PC-3 (cell line): ENCODE measurements around the gene GNL2. TPM values are rescaled to one million over a fixed set of nuclear protein-coding genes. Genes with fewer than 3 reads are reported as not detected.
A peak's percentile ranks its signal among the peaks of the same experiment; 100 is the strongest.

Source experiments
- ATAC-seq: fragments of 200-7000 bp; cut with Tn5 transposase; 2 replicates; pipeline ENCODE4 v1.9.1; 2020; ENCODE audit warnings: mild to moderate bottlenecking, moderate library complexity
- BruUV-seq: library from RNA; stranded (reverse); fragments of 400-500 nt; replicated peaks from 2 replicates; lab custom pipeline; 2021; lab: Mats Ljungman, UMichigan
- CTCF ChIA-PET: fragments of 300-600 bp; sonication (Branson Sonifier 250); formaldehyde crosslinking; loops from one replicate; lab custom pipeline; 2022; ENCODE audit warnings: antibody characterized with exemption; lab: Charles Lee
- POLR2A ChIA-PET: fragments of 300-600 bp; sonication (Branson Sonifier 250); formaldehyde crosslinking; loops from one replicate; lab custom pipeline; 2022; ENCODE audit warnings: antibody characterized with exemption; ENCODE audit not compliant: unreplicated experiment; lab: Charles Lee
- DNase-seq: peaks from one replicate; pipeline ENCODE4 v3.0.0-alpha.2; 2015
- H2AFZ ChIP-seq: fragments of 300-600 bp; sonication (generic); 2 replicates; pipeline ENCODE4 v1.6.0; 2016; ENCODE audit warnings: antibody characterized with exemption, low read length
- H3F3A ChIP-seq: fragments of 300-600 bp; sonication (generic); one replicate; pipeline ENCODE4 v1.6.0; 2017; ENCODE audit warnings: antibody characterized with exemption, low read length, control low read depth, mild to moderate bottlenecking; ENCODE audit not compliant: unreplicated experiment
- H3K27ac ChIP-seq: fragments of 300-600 bp; sonication (generic); 2 replicates; pipeline ENCODE4 v1.5.1; 2016; ENCODE audit warnings: mild to moderate bottlenecking, low read length
- H3K27me3 ChIP-seq: fragments of 300-600 bp; sonication (generic); 2 replicates; pipeline ENCODE4 v1.6.1; 2016; ENCODE audit warnings: low read length, mixed read lengths
- H3K36me3 ChIP-seq: fragments of 300-600 bp; sonication (generic); 2 replicates; pipeline ENCODE4 v1.6.1; 2016; ENCODE audit warnings: low read depth, mixed run types, low read length, mixed read lengths
- H3K4me1 ChIP-seq: fragments of 300-600 bp; sonication (generic); 2 replicates; pipeline ENCODE4 v1.5.1; 2016; ENCODE audit warnings: low read length; ENCODE audit not compliant: insufficient read depth
- H3K4me2 ChIP-seq: fragments of 300-600 bp; sonication (generic); 2 replicates; pipeline ENCODE4 v1.6.0; 2016; ENCODE audit warnings: low read length
- H3K4me3 ChIP-seq: fragments of 300-600 bp; sonication (generic); 2 replicates; pipeline ENCODE4 v1.5.1; 2016; ENCODE audit warnings: mild to moderate bottlenecking, low read length, mixed read lengths
- H3K79me2 ChIP-seq: fragments of 300-600 bp; sonication (generic); 2 replicates; pipeline ENCODE4 v1.6.1; 2017; ENCODE audit warnings: low read length, mixed read lengths
- H3K9ac ChIP-seq: fragments of 300-600 bp; sonication (generic); 2 replicates; pipeline ENCODE4 v1.6.0; 2016; ENCODE audit warnings: mild to moderate bottlenecking, low read length
- H3K9me2 ChIP-seq: fragments of 300-600 bp; sonication (generic); replicated peaks from 2 replicates; pipeline ENCODE4 v1.6.1; 2016; ENCODE audit warnings: mixed run types, low read length, mixed read lengths
- H3K9me3 ChIP-seq: fragments of 300-600 bp; sonication (generic); 2 replicates; pipeline ENCODE4 v1.6.1; 2016; ENCODE audit warnings: low read length, mixed read lengths
- H4K20me1 ChIP-seq: fragments of 300-600 bp; sonication (generic); 2 replicates; pipeline ENCODE4 v1.6.1; 2016; ENCODE audit warnings: low read length, mixed read lengths
- EZH2 ChIP-seq: fragments of 300-600 bp; sonication (generic); IDR thresholded peaks from one replicate; pipeline ENCODE4 v1.6.1; 2017; ENCODE audit warnings: antibody characterized with exemption, mild to moderate bottlenecking, low read length; ENCODE audit not compliant: unreplicated experiment
- EZH2phosphoT487 ChIP-seq: fragments of 300-600 bp; sonication (generic); IDR thresholded peaks from 2 replicates; pipeline ENCODE4 v1.6.1; 2018; ENCODE audit warnings: mild to moderate bottlenecking, antibody characterized with exemption, low read length, borderline replicate concordance
- intact Hi-C: fragments of 100-400 bp; cut with micrococcal nuclease; formaldehyde crosslinking; loops from 2 replicates; pipeline ENCODE4 v1.9.0; 2023
- total RNA-seq: library from RNA; depleted of rRNA; stranded (reverse); fragments of >200 nt; gene quantifications from 2 replicates; pipeline ENCODE4 v1.2.3, GENCODE V29; 2014
- TF ChIP-seq, protein P1 (sequence below): fragments of 300-600 bp; sonication (generic); conservative IDR thresholded peaks from 2 replicates; pipeline ENCODE4 v1.5.1; 2017; ENCODE audit warnings: antibody characterized with exemption, low read depth, mild to moderate bottlenecking, low read length

Gene GNL2
- total RNA-seq, 1 experiment from 2014 or later, result 93.4 TPM

DNA sequence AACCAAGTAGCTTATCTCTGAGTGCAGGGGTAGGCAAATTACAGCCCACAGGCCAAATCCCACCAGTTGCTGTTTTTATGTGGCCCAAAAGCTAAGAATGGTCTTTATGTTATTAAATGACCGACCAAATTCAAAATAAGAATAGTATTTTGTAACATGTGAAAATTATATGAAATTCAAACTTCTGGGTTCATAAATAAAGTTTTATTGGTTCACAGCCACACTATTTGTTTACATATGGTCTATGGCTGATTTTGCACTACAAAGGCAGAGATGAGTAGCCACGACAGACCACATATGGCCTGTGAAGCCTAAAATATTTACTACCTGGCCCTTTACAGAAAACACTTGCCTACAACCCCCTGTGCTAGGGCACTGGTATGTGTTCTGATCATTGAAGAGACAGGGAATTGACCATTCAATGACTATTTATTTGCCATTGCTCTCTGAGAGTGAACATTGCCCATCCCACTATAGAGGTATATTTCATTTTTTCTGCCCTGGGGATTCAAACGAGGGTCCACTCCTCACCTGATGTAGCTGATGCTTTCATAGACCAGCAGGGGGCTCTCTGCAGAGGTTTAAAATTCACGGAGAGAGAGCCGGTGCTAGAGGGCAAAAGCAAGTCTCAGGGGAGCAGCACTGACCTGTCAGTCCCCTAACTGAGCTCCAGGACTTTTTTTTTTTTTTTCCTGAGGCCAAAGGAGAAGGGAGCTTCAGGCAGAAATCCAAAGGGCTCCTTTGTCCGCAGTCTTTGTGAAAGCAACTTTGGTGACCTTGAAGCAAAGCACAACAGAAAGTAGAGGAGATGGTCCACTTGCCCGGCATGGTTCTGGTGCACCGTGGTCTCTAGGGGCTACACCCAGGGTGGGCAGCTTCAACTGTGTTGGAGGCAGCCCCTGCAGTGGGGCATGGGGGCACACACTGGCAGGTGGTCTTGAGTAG is 7.3 kb upstream of the GNL2 start:
- peak; percentile 52 for DNase-seq

GRCh38 chr1:37601441-37601840 is 5.7 kb upstream of the GNL2 start:
- ChIA-PET POLR2A (no interaction called here), CTCF (no interaction called here)
- Histone ChIP-seq H3K4me3 (no peak overlapping the region), H4K20me1 (no peaks in the 10 kb centered on the region), H3K79me2 (no peaks in the 10 kb centered on the region), H3K4me2 (no peak overlapping the region), H3K36me3 (no peaks in the 10 kb centered on the region), H3K9ac (no peak overlapping the region), H3K27me3 (no peaks in the 10 kb centered on the region), H3K9me2 (no peaks in the 10 kb centered on the region), H3K27ac (no peak overlapping the region), H3K4me1 (no peaks in the 10 kb centered on the region), H3F3A (no peaks in the 10 kb centered on the region), H3K9me3 (no peaks in the 10 kb centered on the region), H2AFZ (no peak overlapping the region)
- DNase-seq (no peak), ATAC-seq (no peak)
- BruUV-seq, result no TSS peak
- TF ChIP-seq, protein P1, sequence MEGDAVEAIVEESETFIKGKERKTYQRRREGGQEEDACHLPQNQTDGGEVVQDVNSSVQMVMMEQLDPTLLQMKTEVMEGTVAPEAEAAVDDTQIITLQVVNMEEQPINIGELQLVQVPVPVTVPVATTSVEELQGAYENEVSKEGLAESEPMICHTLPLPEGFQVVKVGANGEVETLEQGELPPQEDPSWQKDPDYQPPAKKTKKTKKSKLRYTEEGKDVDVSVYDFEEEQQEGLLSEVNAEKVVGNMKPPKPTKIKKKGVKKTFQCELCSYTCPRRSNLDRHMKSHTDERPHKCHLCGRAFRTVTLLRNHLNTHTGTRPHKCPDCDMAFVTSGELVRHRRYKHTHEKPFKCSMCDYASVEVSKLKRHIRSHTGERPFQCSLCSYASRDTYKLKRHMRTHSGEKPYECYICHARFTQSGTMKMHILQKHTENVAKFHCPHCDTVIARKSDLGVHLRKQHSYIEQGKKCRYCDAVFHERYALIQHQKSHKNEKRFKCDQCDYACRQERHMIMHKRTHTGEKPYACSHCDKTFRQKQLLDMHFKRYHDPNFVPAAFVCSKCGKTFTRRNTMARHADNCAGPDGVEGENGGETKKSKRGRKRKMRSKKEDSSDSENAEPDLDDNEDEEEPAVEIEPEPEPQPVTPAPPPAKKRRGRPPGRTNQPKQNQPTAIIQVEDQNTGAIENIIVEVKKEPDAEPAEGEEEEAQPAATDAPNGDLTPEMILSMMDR, result no peak
- intact Hi-C loops, result no loop called here

More for the DNA sequence above, 7.3 kb upstream of the GNL2 start:
- Histone ChIP-seq H3K27ac (no peak overlapping the region), H3K4me2 (no peak overlapping the region), H4K20me1 (no peaks in the 10 kb centered on the region), H3K9me2 (no peaks in the 10 kb centered on the region), H3K27me3 (peaks cover 11% of the 10 kb centered on the region), H3K4me1 (no peaks in the 10 kb centered on the region), H3K4me3 (no peak overlapping the region), H3K36me3 (no peaks in the 10 kb centered on the region), H3K9ac (no peak overlapping the region), H2AFZ (no peak overlapping the region), H3F3A (no peaks in the 10 kb centered on the region), H3K9me3 (no peaks in the 10 kb centered on the region), H3K79me2 (no peaks in the 10 kb centered on the region)
- TF ChIP-seq, protein P1, result peak; percentile 88
- no peak for TF ChIP-seq EZH2phosphoT487
- ATAC-seq, result peak; percentile 73
- no TSS peak for BruUV-seq
- ChIA-PET CTCF (interaction anchor here (0.7 to 1.2 kb wide), 5 partner anchors 13 to 100 kb away, joined by 3 to 6 read pairs (median 4); no protein-coding TSS in a partner anchor), POLR2A (no interaction called here)
- intact Hi-C loops, result loop anchor here (1.0 kb wide), 1 partner anchor 79 kb away; no protein-coding TSS in a partner anchor

DNA sequence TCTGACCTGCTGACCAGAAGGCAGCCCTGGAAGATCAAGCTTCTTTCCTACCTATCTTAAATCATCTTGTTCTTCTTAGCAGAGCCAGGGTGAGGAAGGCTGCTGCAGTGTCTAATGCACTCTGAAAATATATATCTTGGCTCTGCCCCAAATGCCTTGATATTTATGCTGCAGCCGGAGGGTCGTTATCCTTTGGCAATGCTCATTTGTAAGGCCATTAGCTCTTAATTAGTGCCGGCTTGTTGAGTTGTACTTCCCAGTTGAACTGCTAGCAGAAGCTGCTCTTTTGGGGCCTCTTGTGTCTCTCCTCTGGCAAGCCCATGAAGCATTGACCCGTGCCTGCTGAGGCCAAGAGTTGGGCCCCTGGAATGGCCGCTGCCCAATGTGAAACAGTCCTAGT is 4.2 kb upstream of the GNL2 start:
- H3K9ac ChIP-seq, result no peak overlapping the region
- H3K36me3 ChIP-seq, result no peaks in the 10 kb centered on the region
- TF ChIP-seq EZH2phosphoT487 (no peak), EZH2 (no peak)
- TF ChIP-seq, protein P1, result no peak
- no peaks in the 10 kb centered on the region for H3K9me3 ChIP-seq
- H2AFZ ChIP-seq, result no peak overlapping the region
- peaks cover 5% of the 10 kb centered on the region; the same call in 1 of the 2 replicates for H3K4me1 ChIP-seq
- BruUV-seq, result no TSS peak
- no peaks in the 10 kb centered on the region for H3K9me2 ChIP-seq
- no peak overlapping the region for H3K4me2 ChIP-seq
- no peak overlapping the region for H3K27ac ChIP-seq
- no peaks in the 10 kb centered on the region for H3F3A ChIP-seq
- no peak overlapping the region for H3K4me3 ChIP-seq
- CTCF ChIA-PET, result interaction anchor here (0.9 kb wide), 1 partner anchor 92 kb away, joined by 4 read pairs; the partner anchor contains the start of gene CDCA8
- no peaks in the 10 kb centered on the region for H3K27me3 ChIP-seq
- no peaks in the 10 kb centered on the region for H4K20me1 ChIP-seq
- DNase-seq (no peak), ATAC-seq (no peak)
- peaks cover 8% of the 10 kb centered on the region for H3K79me2 ChIP-seq
- POLR2A ChIA-PET, result no interaction called here
- intact Hi-C loops, result loop anchor here (5.0 kb wide), 1 partner anchor 92 kb away; the partner anchor contains the start of gene CDCA8
